Osteoblast (primary cell): ENCODE data around the gene PARD3. TPM values are rescaled to one million over a fixed set of nuclear protein-coding genes. Genes with fewer than 3 reads are reported as not detected.

Source experiments
- DNase-seq: peaks from one replicate; pipeline ENCODE4 v3.0.0; 2011; ENCODE audit warnings: low spot score, mixed read lengths; ENCODE audit not compliant: insufficient read length; ENCODE audit errors: missing footprints
- H2AFZ ChIP-seq: 2 replicates; pipeline ENCODE4 v1.6.0; 2011; ENCODE audit warnings: mild to moderate bottlenecking, low read length
- H3K27ac ChIP-seq: 2 replicates; pipeline ENCODE4 v1.5.1; 2011; ENCODE audit warnings: mild to moderate bottlenecking, low read depth, low read length, moderate library complexity
- H3K27me3 ChIP-seq: 2 replicates; pipeline ENCODE4 v1.6.0; 2012; ENCODE audit warnings: mild to moderate bottlenecking, control low read depth, inconsistent platforms, low read length, moderate library complexity; ENCODE audit not compliant: insufficient read depth
- H3K36me3 ChIP-seq: 2 replicates; pipeline ENCODE4 v1.5.1; 2011; ENCODE audit warnings: mild to moderate bottlenecking, low read length, control low read depth, moderate library complexity; ENCODE audit not compliant: insufficient read depth
- H3K4me1 ChIP-seq: 2 replicates; pipeline ENCODE4 v1.5.1; 2011; ENCODE audit warnings: mild to moderate bottlenecking, low read length, control low read depth, moderate library complexity; ENCODE audit not compliant: insufficient read depth
- H3K4me2 ChIP-seq: 2 replicates; pipeline ENCODE4 v1.6.0; 2011; ENCODE audit warnings: mild to moderate bottlenecking, low read length; ENCODE audit not compliant: insufficient read depth
- H3K4me3 ChIP-seq: fragments of 200-600 bp; sonication (generic); 3 replicates; pipeline ENCODE4 v1.5.1; 2012; ENCODE audit warnings: mild to moderate bottlenecking, low read length, inconsistent platforms; ENCODE audit not compliant: insufficient read depth
- H3K79me2 ChIP-seq: 2 replicates; pipeline ENCODE4 v1.6.0; 2012; ENCODE audit warnings: mild to moderate bottlenecking, low read length, control low read depth, inconsistent platforms; ENCODE audit not compliant: insufficient read depth
- H3K9me3 ChIP-seq: 2 replicates; pipeline ENCODE4 v1.5.1; 2011; ENCODE audit warnings: low read depth, low read length, control low read depth
- H4K20me1 ChIP-seq: 2 replicates; pipeline ENCODE4 v1.6.0; 2012; ENCODE audit warnings: mild to moderate bottlenecking, low read length, control low read depth; ENCODE audit not compliant: insufficient read depth
- total RNA-seq: library from RNA; depleted of rRNA; stranded (reverse); fragments of >200 nt; gene quantifications from 2 replicates; pipeline ENCODE4 v1.2.3, GENCODE V29; 2012
- TF ChIP-seq, protein P1 (sequence below): IDR thresholded peaks from 2 replicates; pipeline ENCODE4 v1.5.1; 2011; ENCODE audit warnings: mild to moderate bottlenecking, low read depth, low read length, moderate library complexity; ENCODE audit errors: extremely low read depth

PARD3 gene
- total RNA-seq, 1 donor = 71.7 TPM

DNA sequence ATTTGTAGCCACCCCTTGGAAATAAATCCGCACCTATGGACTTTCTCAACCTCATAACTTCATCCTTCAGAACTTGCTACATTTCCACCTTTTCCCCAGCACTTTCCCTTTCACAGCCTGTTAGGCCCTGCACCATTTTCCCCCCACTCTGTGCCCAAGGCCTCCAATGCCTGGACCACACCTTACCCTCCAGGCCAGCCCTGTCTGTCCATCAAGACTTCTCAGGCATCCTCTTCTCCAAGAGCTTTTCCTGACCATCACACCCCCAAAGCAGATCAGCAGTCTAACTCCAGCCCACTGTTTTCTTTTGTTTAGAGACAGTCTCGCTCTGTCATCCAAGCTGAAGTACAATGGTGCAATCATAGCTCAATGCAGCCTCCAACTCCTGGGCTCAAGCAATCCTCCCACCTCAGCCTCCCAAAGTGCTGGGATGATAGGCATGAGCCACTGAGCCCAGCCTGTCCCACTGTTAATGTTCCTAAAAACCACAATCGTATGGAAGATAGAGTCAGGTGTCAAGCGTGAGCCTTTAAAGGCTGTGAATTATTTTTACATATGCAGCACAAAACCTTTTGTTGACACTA, 116.8 kb downstream of the PARD3 start:
- H3K9me3 ChIP-seq = no peaks in the 10 kb centered on the region
- H3K4me2 ChIP-seq = peak overlapping the region; percentile 57
- H3K27me3 ChIP-seq = no peaks in the 10 kb centered on the region
- TF ChIP-seq, protein P1, sequence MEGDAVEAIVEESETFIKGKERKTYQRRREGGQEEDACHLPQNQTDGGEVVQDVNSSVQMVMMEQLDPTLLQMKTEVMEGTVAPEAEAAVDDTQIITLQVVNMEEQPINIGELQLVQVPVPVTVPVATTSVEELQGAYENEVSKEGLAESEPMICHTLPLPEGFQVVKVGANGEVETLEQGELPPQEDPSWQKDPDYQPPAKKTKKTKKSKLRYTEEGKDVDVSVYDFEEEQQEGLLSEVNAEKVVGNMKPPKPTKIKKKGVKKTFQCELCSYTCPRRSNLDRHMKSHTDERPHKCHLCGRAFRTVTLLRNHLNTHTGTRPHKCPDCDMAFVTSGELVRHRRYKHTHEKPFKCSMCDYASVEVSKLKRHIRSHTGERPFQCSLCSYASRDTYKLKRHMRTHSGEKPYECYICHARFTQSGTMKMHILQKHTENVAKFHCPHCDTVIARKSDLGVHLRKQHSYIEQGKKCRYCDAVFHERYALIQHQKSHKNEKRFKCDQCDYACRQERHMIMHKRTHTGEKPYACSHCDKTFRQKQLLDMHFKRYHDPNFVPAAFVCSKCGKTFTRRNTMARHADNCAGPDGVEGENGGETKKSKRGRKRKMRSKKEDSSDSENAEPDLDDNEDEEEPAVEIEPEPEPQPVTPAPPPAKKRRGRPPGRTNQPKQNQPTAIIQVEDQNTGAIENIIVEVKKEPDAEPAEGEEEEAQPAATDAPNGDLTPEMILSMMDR = no peak
- no peak overlapping the region for H3K4me3 ChIP-seq
- H3K4me1 ChIP-seq = peaks cover 53% of the 10 kb centered on the region
- peak overlapping the region; percentile 64 for H3K27ac ChIP-seq
- no peaks in the 10 kb centered on the region for H4K20me1 ChIP-seq
- H3K36me3 ChIP-seq = no peaks in the 10 kb centered on the region
- no peak for DNase-seq
- peaks cover 38% of the 10 kb centered on the region for H3K79me2 ChIP-seq
- no peak overlapping the region for H2AFZ ChIP-seq

GRCh38 chr10:34697351-34698247, 117.5 kb downstream of the PARD3 start:
- no peak overlapping the region for H3K4me3 ChIP-seq
- DNase-seq = no peak

GRCh38 chr10:34696423-34696822, 118.7 kb downstream of the PARD3 start:
- no peaks in the 10 kb centered on the region for H4K20me1 ChIP-seq
- H3K79me2 ChIP-seq = peaks cover 26% of the 10 kb centered on the region
- no peak overlapping the region for H3K4me3 ChIP-seq
- H3K27me3 ChIP-seq = no peaks in the 10 kb centered on the region
- H3K4me1 ChIP-seq = peaks cover 52% of the 10 kb centered on the region
- peak overlapping the region; percentile 37 for H3K4me2 ChIP-seq
- no peak overlapping the region for H2AFZ ChIP-seq
- peak; percentile 94 for DNase-seq
- TF ChIP-seq, protein P1 = no peak
- no peak overlapping the region for H3K27ac ChIP-seq
- H3K36me3 ChIP-seq = no peaks in the 10 kb centered on the region
- no peaks in the 10 kb centered on the region for H3K9me3 ChIP-seq

More at GRCh38 chr10:34697351-34698247, 117.5 kb downstream of the PARD3 start:
- Histone ChIP-seq H3K36me3 (no peaks in the 10 kb centered on the region), H4K20me1 (no peaks in the 10 kb centered on the region), H3K4me2 (no peak overlapping the region), H3K27ac (peak overlapping the region; percentile 64), H3K9me3 (no peaks in the 10 kb centered on the region), H2AFZ (no peak overlapping the region), H3K4me1 (peaks cover 53% of the 10 kb centered on the region), H3K79me2 (peaks cover 32% of the 10 kb centered on the region), H3K27me3 (no peaks in the 10 kb centered on the region)
- TF ChIP-seq, protein P1 = no peak
